ENCODE results near the gene PTF1A.

- TF ChIP-seq, protein P1, sequence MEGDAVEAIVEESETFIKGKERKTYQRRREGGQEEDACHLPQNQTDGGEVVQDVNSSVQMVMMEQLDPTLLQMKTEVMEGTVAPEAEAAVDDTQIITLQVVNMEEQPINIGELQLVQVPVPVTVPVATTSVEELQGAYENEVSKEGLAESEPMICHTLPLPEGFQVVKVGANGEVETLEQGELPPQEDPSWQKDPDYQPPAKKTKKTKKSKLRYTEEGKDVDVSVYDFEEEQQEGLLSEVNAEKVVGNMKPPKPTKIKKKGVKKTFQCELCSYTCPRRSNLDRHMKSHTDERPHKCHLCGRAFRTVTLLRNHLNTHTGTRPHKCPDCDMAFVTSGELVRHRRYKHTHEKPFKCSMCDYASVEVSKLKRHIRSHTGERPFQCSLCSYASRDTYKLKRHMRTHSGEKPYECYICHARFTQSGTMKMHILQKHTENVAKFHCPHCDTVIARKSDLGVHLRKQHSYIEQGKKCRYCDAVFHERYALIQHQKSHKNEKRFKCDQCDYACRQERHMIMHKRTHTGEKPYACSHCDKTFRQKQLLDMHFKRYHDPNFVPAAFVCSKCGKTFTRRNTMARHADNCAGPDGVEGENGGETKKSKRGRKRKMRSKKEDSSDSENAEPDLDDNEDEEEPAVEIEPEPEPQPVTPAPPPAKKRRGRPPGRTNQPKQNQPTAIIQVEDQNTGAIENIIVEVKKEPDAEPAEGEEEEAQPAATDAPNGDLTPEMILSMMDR (IDR thresholded peaks at IDR 0.05; ENCODE audit: insufficient read depth, low read depth, low read length), result no peak
- no peak for TF ChIP-seq EZH2 (IDR thresholded peaks at IDR 0.05; ENCODE audit: insufficient read depth, low read length)
Measured at GRCh38 chr10:23198940-23199767, 7.0 kb downstream of the PTF1A start.
